ENCODE measurements around the gene GPR143. TPM values are rescaled to one million over a fixed set of nuclear protein-coding genes. Genes with fewer than 3 reads are reported as not detected.
A peak's percentile ranks its signal among the peaks of the same experiment; 100 is the strongest.

The GPR143 gene
- total RNA-seq, 4 donors from 2014 or later = not detected

DNA sequence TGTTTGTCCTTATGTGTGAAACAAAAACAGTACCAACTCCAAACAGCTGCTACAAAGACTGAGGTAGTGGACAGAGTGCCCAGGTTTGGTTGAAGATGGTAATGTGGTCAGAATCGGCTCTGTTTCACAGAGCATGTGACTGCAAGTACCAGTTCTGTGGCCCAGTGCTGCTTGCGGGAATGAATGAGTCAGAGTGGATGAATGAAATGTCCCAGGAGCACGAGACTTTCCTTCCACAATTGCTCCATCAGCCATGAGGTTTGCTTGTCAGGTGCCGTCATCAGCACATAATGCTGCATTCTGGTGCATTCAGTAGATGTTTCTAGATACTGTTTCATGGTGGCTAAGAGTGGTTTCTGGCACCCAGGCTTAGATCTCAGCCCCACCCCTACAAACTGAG, 84.2 kb downstream of the GPR143 start:
- H3K27ac ChIP-seq = no peak overlapping the region
- no peak for DNase-seq
- no peak for TF ChIP-seq POLR2A (IDR thresholded peaks at IDR 0.05)
- TF ChIP-seq, protein P1, sequence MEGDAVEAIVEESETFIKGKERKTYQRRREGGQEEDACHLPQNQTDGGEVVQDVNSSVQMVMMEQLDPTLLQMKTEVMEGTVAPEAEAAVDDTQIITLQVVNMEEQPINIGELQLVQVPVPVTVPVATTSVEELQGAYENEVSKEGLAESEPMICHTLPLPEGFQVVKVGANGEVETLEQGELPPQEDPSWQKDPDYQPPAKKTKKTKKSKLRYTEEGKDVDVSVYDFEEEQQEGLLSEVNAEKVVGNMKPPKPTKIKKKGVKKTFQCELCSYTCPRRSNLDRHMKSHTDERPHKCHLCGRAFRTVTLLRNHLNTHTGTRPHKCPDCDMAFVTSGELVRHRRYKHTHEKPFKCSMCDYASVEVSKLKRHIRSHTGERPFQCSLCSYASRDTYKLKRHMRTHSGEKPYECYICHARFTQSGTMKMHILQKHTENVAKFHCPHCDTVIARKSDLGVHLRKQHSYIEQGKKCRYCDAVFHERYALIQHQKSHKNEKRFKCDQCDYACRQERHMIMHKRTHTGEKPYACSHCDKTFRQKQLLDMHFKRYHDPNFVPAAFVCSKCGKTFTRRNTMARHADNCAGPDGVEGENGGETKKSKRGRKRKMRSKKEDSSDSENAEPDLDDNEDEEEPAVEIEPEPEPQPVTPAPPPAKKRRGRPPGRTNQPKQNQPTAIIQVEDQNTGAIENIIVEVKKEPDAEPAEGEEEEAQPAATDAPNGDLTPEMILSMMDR (IDR thresholded peaks at IDR 0.05) = no peak
- no peak overlapping the region for H3K4me3 ChIP-seq
- H3K27me3 ChIP-seq = no peaks in the 10 kb centered on the region
- H3K36me3 ChIP-seq = no peaks in the 10 kb centered on the region
- H3K4me1 ChIP-seq = no peaks in the 10 kb centered on the region
- no peaks in the 10 kb centered on the region for H3K9me3 ChIP-seq

DNA sequence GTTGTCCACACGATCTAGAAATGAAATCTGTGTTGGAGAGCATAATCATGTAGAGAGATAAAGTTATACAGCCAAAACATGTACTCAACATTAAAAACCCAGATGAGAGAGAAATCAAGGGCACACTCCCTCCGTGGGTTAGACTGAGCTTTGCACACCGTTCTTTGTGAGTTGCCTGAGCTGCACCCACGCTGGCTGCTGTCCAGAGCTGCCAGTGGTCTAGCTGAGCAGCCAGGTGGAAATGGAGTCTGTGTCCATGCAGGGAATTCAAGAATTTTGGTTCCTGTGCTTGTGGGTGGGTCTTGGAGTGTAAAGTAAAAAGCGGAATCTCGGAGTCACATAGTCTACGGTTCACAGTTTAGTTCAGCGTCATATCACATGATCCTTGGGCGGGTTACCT, 84.6 kb downstream of the GPR143 start:
- no peaks in the 10 kb centered on the region for H3K9me3 ChIP-seq
- no peaks in the 10 kb centered on the region for H3K27me3 ChIP-seq
- no peak for TF ChIP-seq POLR2A (IDR thresholded peaks at IDR 0.05)
- TF ChIP-seq, protein P1 (IDR thresholded peaks at IDR 0.05) = no peak
- H3K27ac ChIP-seq = no peak overlapping the region
- no peak for DNase-seq
- H3K4me3 ChIP-seq = no peak overlapping the region
- no peaks in the 10 kb centered on the region for H3K36me3 ChIP-seq
- H3K4me1 ChIP-seq = no peaks in the 10 kb centered on the region

DNA sequence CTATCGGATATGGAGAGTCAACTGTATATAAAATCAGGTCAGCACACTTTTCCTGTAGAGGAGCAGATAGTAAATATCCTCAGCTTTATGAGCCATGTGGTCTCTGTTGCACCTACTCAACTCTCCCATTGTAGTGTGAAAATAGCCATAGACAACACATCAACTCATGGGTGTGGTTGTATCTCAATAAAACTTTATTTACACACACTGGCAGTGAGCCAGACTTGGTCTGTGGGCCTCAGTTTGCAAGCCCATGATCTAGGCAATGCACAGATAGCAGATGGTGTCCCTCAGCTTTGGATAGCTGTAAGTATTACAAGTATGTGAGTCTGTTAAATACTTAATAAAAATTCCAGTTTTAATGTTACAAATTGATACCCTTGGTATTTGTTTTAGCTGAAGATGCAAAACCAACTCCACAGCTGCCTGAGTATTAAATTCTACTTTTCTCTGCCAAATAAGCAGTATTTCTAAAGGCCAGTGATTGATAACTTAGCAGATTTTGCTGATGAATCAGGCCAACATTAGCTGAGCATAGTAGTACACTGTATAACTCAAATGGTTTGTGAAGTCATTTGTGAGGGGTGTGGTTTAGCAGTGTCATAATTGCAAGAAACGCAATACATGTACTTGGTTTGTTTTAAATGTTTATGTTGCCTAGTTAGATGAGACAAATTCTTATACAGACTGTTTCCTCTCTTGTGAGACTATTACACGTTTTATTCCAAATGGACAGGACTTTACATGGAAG, 87.3 kb downstream of the GPR143 start:
- no peaks in the 10 kb centered on the region for H3K9me3 ChIP-seq
- no peak overlapping the region for H3K4me3 ChIP-seq
- H3K27ac ChIP-seq = no peak overlapping the region
- TF ChIP-seq, protein P1 (IDR thresholded peaks at IDR 0.05) = no peak
- TF ChIP-seq POLR2A (IDR thresholded peaks at IDR 0.05) = no peak
- H3K27me3 ChIP-seq = no peaks in the 10 kb centered on the region
- DNase-seq = no peak
- H3K4me1 ChIP-seq = no peaks in the 10 kb centered on the region
- no peaks in the 10 kb centered on the region for H3K36me3 ChIP-seq

DNA sequence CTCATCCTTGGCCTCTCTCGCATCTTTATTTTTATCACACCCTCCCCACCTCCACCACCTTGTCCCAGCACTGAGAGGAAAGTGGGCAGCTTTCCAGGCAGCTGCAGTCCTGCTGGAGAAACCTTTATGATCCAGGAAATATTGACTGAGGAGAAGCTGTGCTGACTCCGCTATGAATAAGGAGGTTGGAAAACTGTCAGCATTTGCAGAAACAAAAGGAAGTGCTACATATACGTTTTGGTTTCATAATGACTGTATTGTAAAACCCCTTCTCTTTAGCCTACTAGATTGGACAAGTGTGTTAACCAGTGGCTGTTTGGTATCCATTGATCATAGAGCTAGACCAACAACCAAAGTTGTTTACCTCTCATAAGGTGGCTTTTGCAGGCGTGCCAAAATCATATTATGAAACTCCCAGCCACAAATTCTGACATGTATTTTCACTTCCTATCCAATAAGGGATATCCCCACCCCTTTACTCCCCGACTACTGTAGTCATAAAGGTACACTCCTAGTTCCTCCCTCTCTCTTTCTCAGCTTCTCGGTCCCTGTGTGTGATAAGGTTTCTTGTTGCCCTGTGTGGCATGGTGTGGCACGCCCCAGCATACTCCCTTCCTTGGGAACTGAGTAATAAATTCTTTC, 88.4 kb downstream of the GPR143 start:
- Histone ChIP-seq H3K27me3 (no peaks in the 10 kb centered on the region), H3K9me3 (no peaks in the 10 kb centered on the region), H3K4me1 (no peaks in the 10 kb centered on the region), H3K36me3 (no peaks in the 10 kb centered on the region), H3K27ac (peak overlapping the region in 1 of 4 donors; percentile 41), H3K4me3 (no peak overlapping the region)
- TF ChIP-seq POLR2A (IDR thresholded peaks at IDR 0.05) = no peak
- TF ChIP-seq, protein P1 (IDR thresholded peaks at IDR 0.05) = no peak
- peak in 2 of 3 donors; percentile 52 to 53 for DNase-seq

DNA sequence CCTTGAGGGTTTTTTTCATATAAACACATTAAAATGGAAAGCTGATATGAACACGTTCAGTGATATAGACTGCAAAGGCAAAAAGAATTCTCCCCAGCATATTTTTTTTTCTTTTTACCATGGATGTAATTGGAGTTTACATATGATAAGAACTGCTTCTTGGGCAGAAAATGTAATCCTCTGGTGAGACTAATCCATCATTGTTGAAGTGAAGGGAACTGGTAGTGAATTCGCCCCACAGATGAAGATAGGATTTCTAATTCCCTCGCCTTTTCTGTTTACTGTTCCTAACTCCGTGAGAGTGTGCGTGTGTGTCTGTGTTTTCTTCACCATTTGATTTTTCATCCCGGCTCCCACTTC, 88.9 kb downstream of the GPR143 start:
- TF ChIP-seq, protein P1 (IDR thresholded peaks at IDR 0.05) = no peak
- TF ChIP-seq POLR2A (IDR thresholded peaks at IDR 0.05) = no peak
- no peak overlapping the region for H3K4me3 ChIP-seq
- H3K9me3 ChIP-seq = no peaks in the 10 kb centered on the region
- H3K36me3 ChIP-seq = no peaks in the 10 kb centered on the region
- DNase-seq = no peak
- H3K27me3 ChIP-seq = no peaks in the 10 kb centered on the region
- peak overlapping the region in 1 of 4 donors; percentile 41 for H3K27ac ChIP-seq
- no peaks in the 10 kb centered on the region for H3K4me1 ChIP-seq
